GM18507 (cell line): ENCODE results near the gene SMAP2.

ENCODE experiments used
- DNase-seq: peaks from one replicate; pipeline ENCODE4 v3.0.0; 2011; ENCODE audit warnings: low read depth; ENCODE audit not compliant: insufficient read length; ENCODE audit errors: extremely low spot score
- FAIRE-seq: peaks from 2 replicates; lab custom pipeline; 2011; peaks lifted over from hg19 to GRCh38; lab: Jason Lieb, UNC

The SMAP2 gene

GRCh38 chr1:40450495-40451237 is 77.1 kb downstream of the SMAP2 start:
- peak; percentile 80 for FAIRE-seq
- DNase-seq = peak; percentile 26

GRCh38 chr1:40451238-40451585 is 77.7 kb downstream of the SMAP2 start:
- no peak for DNase-seq
- no peak for FAIRE-seq

- DNase-seq = no peak
These were observed 81.3 kb downstream of the SMAP2 start for GRCh38 chr1:40454873-40455272.

GRCh38 chr1:40462956-40463590 is 89.5 kb downstream of the SMAP2 start:
- no peak for DNase-seq
- no peak for FAIRE-seq

More at GRCh38 chr1:40454873-40455272, 81.3 kb downstream of the SMAP2 start:
- no peak for FAIRE-seq

GRCh38 chr1:40469327-40469726 is 95.8 kb downstream of the SMAP2 start:
- no peak for FAIRE-seq
- no peak for DNase-seq
